Measurements from ENCODE around the gene FAT1.

GRCh38 chr4:186657764-186658163 is 65.9 kb downstream of the FAT1 start:
- TF ChIP-seq EP300 (conservative IDR thresholded peaks at IDR 0.05; ENCODE audit: poor library complexity, severe bottlenecking): no peak
- TF ChIP-seq, protein P1, sequence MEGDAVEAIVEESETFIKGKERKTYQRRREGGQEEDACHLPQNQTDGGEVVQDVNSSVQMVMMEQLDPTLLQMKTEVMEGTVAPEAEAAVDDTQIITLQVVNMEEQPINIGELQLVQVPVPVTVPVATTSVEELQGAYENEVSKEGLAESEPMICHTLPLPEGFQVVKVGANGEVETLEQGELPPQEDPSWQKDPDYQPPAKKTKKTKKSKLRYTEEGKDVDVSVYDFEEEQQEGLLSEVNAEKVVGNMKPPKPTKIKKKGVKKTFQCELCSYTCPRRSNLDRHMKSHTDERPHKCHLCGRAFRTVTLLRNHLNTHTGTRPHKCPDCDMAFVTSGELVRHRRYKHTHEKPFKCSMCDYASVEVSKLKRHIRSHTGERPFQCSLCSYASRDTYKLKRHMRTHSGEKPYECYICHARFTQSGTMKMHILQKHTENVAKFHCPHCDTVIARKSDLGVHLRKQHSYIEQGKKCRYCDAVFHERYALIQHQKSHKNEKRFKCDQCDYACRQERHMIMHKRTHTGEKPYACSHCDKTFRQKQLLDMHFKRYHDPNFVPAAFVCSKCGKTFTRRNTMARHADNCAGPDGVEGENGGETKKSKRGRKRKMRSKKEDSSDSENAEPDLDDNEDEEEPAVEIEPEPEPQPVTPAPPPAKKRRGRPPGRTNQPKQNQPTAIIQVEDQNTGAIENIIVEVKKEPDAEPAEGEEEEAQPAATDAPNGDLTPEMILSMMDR (IDR thresholded peaks at IDR 0.05; ENCODE audit: poor library complexity, severe bottlenecking): no peak

Measured in neural cell (in vitro differentiated cells).